Measurements from ENCODE around the gene URAD. TPM values are rescaled to one million over a fixed set of nuclear protein-coding genes. Genes with fewer than 3 reads are reported as not detected.

The URAD gene
- total RNA-seq, 1 donor: not detected

DNA sequence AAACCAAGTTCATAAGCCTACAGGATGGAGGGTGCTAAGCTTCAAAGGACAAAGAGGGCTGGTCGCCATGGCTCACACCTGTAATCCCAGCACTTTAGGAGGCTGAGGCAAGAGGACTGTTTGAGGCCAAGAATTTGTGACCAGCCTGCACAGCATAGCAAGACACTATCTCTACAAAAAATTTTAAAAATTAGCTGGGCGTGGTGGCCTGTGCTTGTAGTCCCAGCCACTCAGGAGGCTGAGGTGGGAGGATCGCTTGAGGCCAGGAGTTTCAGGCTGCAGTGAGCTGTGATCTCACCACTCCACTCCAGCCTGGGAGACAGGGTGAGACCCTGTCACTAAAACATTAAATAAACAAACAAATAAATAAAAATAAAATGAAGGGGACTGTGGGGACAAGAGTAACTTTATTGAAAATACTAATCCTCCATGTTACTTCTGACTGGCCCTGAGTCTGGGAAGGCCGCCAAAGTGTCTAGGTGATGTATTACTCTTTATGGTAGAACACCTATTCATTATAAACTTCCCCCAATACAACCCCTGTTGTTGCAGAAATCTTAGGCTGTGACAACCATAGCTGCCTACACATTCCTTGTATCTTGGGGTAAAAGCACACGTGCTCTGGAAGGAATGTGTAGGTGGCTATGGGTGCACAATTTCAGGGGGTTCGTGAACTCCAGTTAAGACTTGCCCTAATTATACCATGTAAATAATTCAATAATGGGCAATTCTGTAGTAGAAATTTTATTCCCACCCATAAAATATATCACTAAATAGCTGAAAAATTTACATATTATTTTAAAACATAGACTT is 14.6 kb upstream of the URAD start:
- TF ChIP-seq, protein P1, sequence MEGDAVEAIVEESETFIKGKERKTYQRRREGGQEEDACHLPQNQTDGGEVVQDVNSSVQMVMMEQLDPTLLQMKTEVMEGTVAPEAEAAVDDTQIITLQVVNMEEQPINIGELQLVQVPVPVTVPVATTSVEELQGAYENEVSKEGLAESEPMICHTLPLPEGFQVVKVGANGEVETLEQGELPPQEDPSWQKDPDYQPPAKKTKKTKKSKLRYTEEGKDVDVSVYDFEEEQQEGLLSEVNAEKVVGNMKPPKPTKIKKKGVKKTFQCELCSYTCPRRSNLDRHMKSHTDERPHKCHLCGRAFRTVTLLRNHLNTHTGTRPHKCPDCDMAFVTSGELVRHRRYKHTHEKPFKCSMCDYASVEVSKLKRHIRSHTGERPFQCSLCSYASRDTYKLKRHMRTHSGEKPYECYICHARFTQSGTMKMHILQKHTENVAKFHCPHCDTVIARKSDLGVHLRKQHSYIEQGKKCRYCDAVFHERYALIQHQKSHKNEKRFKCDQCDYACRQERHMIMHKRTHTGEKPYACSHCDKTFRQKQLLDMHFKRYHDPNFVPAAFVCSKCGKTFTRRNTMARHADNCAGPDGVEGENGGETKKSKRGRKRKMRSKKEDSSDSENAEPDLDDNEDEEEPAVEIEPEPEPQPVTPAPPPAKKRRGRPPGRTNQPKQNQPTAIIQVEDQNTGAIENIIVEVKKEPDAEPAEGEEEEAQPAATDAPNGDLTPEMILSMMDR (IDR thresholded peaks at IDR 0.05; ENCODE audit: extremely low read depth, low read depth, low read length): no peak
- H3K27ac ChIP-seq (ENCODE audit: low read depth, low read length): no peak overlapping the region
- H3K79me2 ChIP-seq (ENCODE audit: insufficient read depth, low read length): no peaks in the 10 kb centered on the region
- no peak overlapping the region for H3K4me3 ChIP-seq (ENCODE audit: insufficient read depth, low read length)
- H3K4me2 ChIP-seq (ENCODE audit: insufficient read depth, low read length): no peak overlapping the region
- H3K27me3 ChIP-seq (ENCODE audit: insufficient read depth, low read length): no peaks in the 10 kb centered on the region
- no peak overlapping the region for H2AFZ ChIP-seq (ENCODE audit: low read length)
- H4K20me1 ChIP-seq (ENCODE audit: insufficient read depth, low read length): no peaks in the 10 kb centered on the region
- no peak for DNase-seq (ENCODE audit: insufficient read length, low spot score, missing footprints)
- H3K4me1 ChIP-seq (ENCODE audit: insufficient read depth, low read length): no peaks in the 10 kb centered on the region
- no peaks in the 10 kb centered on the region for H3K9me3 ChIP-seq (ENCODE audit: low read depth, low read length)
- no peaks in the 10 kb centered on the region for H3K36me3 ChIP-seq (ENCODE audit: insufficient read depth, low read length)

GRCh38 chr13:28001837-28002473 is 13.5 kb upstream of the URAD start:
- TF ChIP-seq, protein P1 (IDR thresholded peaks at IDR 0.05; ENCODE audit: extremely low read depth, low read depth, low read length): no peak
- no peak overlapping the region for H2AFZ ChIP-seq (ENCODE audit: low read length)
- no peaks in the 10 kb centered on the region for H3K79me2 ChIP-seq (ENCODE audit: insufficient read depth, low read length)
- DNase-seq (ENCODE audit: insufficient read length, low spot score, missing footprints): no peak
- H4K20me1 ChIP-seq (ENCODE audit: insufficient read depth, low read length): no peaks in the 10 kb centered on the region
- H3K4me2 ChIP-seq (ENCODE audit: insufficient read depth, low read length): no peak overlapping the region
- no peaks in the 10 kb centered on the region for H3K4me1 ChIP-seq (ENCODE audit: insufficient read depth, low read length)
- H3K9me3 ChIP-seq (ENCODE audit: low read depth, low read length): no peaks in the 10 kb centered on the region
- no peak overlapping the region for H3K27ac ChIP-seq (ENCODE audit: low read depth, low read length)
- no peaks in the 10 kb centered on the region for H3K36me3 ChIP-seq (ENCODE audit: insufficient read depth, low read length)
- H3K27me3 ChIP-seq (ENCODE audit: insufficient read depth, low read length): no peaks in the 10 kb centered on the region
- H3K4me3 ChIP-seq (ENCODE audit: insufficient read depth, low read length): no peak overlapping the region

DNA sequence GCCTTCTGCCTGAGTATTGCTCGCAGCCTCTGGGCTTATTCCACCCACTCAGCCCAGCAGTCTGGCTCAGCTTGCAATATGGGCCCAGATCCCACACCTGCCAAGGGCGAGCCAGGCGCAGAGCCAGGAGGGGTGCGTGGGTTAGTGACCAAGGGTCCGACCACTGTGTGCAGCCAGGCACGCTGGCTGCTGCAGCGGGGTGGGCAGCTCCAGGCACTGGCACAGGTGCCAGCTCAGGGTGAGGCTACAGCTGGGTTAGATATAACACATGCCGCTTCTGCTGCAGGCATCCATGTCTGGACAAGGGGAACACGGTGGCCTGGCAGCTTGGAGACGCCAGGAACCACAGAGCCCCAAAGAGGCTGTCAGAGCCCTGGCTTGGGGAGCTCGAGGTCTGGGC is 12.6 kb upstream of the URAD start:
- Histone ChIP-seq H3K27me3 (ENCODE audit: insufficient read depth, low read length) (no peaks in the 10 kb centered on the region), H3K9me3 (ENCODE audit: low read depth, low read length) (no peaks in the 10 kb centered on the region), H3K4me1 (ENCODE audit: insufficient read depth, low read length) (no peaks in the 10 kb centered on the region), H3K79me2 (ENCODE audit: insufficient read depth, low read length) (no peaks in the 10 kb centered on the region), H3K4me2 (ENCODE audit: insufficient read depth, low read length) (no peak overlapping the region), H3K36me3 (ENCODE audit: insufficient read depth, low read length) (no peaks in the 10 kb centered on the region), H3K27ac (ENCODE audit: low read depth, low read length) (no peak overlapping the region), H2AFZ (ENCODE audit: low read length) (no peak overlapping the region), H3K4me3 (ENCODE audit: insufficient read depth, low read length) (no peak overlapping the region), H4K20me1 (ENCODE audit: insufficient read depth, low read length) (no peaks in the 10 kb centered on the region)
- TF ChIP-seq, protein P1 (IDR thresholded peaks at IDR 0.05; ENCODE audit: extremely low read depth, low read depth, low read length): no peak
- no peak for DNase-seq (ENCODE audit: insufficient read length, low spot score, missing footprints)

DNA sequence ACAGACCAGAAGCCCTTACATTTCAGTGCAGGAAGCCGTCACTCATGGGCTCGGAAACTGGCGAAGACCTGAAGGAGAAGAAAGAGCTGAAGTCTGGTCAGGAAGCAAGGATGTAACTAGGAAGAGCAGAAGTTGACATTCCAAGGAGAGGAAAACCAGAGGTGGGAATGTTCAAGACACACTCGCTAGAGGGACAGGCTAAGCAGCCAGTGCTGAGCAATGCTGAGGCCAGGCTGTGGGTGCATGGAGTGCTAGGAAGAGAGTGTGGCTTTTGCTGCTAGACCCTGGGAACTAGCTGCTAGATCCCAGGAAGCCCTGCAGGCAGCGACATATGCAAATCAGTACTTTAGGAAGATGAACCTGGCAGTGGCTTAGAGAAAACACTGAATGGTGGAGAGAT is 12.1 kb upstream of the URAD start:
- Histone ChIP-seq H3K79me2 (ENCODE audit: insufficient read depth, low read length) (no peaks in the 10 kb centered on the region), H3K4me1 (ENCODE audit: insufficient read depth, low read length) (no peaks in the 10 kb centered on the region), H3K4me3 (ENCODE audit: insufficient read depth, low read length) (no peak overlapping the region), H3K9me3 (ENCODE audit: low read depth, low read length) (no peaks in the 10 kb centered on the region), H3K27me3 (ENCODE audit: insufficient read depth, low read length) (no peaks in the 10 kb centered on the region), H2AFZ (ENCODE audit: low read length) (no peak overlapping the region), H3K4me2 (ENCODE audit: insufficient read depth, low read length) (no peak overlapping the region), H3K36me3 (ENCODE audit: insufficient read depth, low read length) (no peaks in the 10 kb centered on the region), H4K20me1 (ENCODE audit: insufficient read depth, low read length) (no peaks in the 10 kb centered on the region), H3K27ac (ENCODE audit: low read depth, low read length) (no peak overlapping the region)
- TF ChIP-seq, protein P1 (IDR thresholded peaks at IDR 0.05; ENCODE audit: extremely low read depth, low read depth, low read length): no peak
- no peak for DNase-seq (ENCODE audit: insufficient read length, low spot score, missing footprints)
